ENCODE data around the gene WDR1. TPM values are rescaled to one million over a fixed set of nuclear protein-coding genes. Genes with fewer than 3 reads are reported as not detected.
A peak's percentile ranks its signal among the peaks of the same experiment; 100 is the strongest.

The WDR1 gene
- total and polyA plus RNA-seq, 7 experiments from 2014 or later, result 242 to 470 (median 330) TPM

GRCh38 chr4:10122236-10122932, 5.8 kb upstream of the WDR1 start:
- ChIA-PET POLR2A (interaction anchor here (0.7 to 10.8 kb wide), 4 partner anchors 10 to 36 kb away, joined by 3 to 341 read pairs (median 51); no protein-coding TSS in a partner anchor), CTCF (interaction anchor here (0.6 to 1.2 kb wide), 4 partner anchors 16 to 46 kb away, joined by 3 read pairs; no protein-coding TSS in a partner anchor)
- no peak for DNase-seq
- H3K4me3 Mint-ChIP-seq, result peak overlapping the region in 5 of 10 donors; percentile 4 to 84 (median 63)
- H3K27me3 ChIP-seq (ENCODE audit: control insufficient read depth in 2 of 2, insufficient read depth in 2 of 2, low read length in 2 of 2), result no peaks in the 10 kb centered on the region
- peaks cover 2 to 62% of the 10 kb centered on the region in 2 donors for H3K4me1 ChIP-seq (ENCODE audit: control insufficient read depth in 2 of 2, insufficient read depth in 2 of 2, low read length in 2 of 2)
- H3K36me3 ChIP-seq (ENCODE audit: control insufficient read depth in 2 of 3, insufficient read depth in 3 of 3, low read length in 3 of 3), result no peaks in the 10 kb centered on the region
- no peaks in the 10 kb centered on the region for H3K36me3 Mint-ChIP-seq
- intact Hi-C loops (cut with micrococcal nuclease), result no loop called here
- no peaks in the 10 kb centered on the region for H3K27me3 Mint-ChIP-seq
- no peaks in the 10 kb centered on the region for H3K9me3 ChIP-seq (ENCODE audit: control insufficient read depth in 2 of 3, low read length in 3 of 3)
- H3K4me1 Mint-ChIP-seq, result peaks cover 34 to 87% (median 73%) of the 10 kb centered on the region in 7 donors
- H3K27ac Mint-ChIP-seq, result peak overlapping the region; percentile 22 to 100 (median 63)
- no peak overlapping the region for H3K4me3 ChIP-seq (ENCODE audit: low read length)
- no peak for ATAC-seq
- H3K9me3 Mint-ChIP-seq, result peaks cover 0 to 3% (median 0%) of the 10 kb centered on the region in 11 donors
- H3K27ac ChIP-seq (ENCODE audit: low read depth, low read length), result peak overlapping the region; percentile 17

- H3K36me3 ChIP-seq (ENCODE audit: control insufficient read depth in 2 of 3, insufficient read depth in 3 of 3, low read length in 3 of 3), result no peaks in the 10 kb centered on the region
- no peak overlapping the region for H3K4me3 ChIP-seq (ENCODE audit: low read length)
- DNase-seq (no peak), ATAC-seq (no peak)
- CTCF ChIA-PET, result interaction anchor here (0.6 to 1.4 kb wide), 5 partner anchors 15 to 47 kb away, joined by 3 to 6 read pairs (median 3); no protein-coding TSS in a partner anchor
- H3K4me3 Mint-ChIP-seq, result peak overlapping the region in 5 of 10 donors; percentile 10 to 84 (median 57)
- intact Hi-C loops (cut with micrococcal nuclease), result no loop called here
- H3K9me3 ChIP-seq (ENCODE audit: control insufficient read depth in 2 of 3, low read length in 3 of 3), result no peaks in the 10 kb centered on the region
- peak overlapping the region in 8 of 9 donors; percentile 39 to 100 (median 99) for H3K27ac Mint-ChIP-seq
- H3K27ac ChIP-seq (ENCODE audit: low read depth, low read length), result peak overlapping the region; percentile 97
- peaks cover 5 to 62% of the 10 kb centered on the region in 2 donors for H3K4me1 ChIP-seq (ENCODE audit: control insufficient read depth in 2 of 2, insufficient read depth in 2 of 2, low read length in 2 of 2)
- H3K36me3 Mint-ChIP-seq, result no peaks in the 10 kb centered on the region
- peaks cover 37 to 93% (median 79%) of the 10 kb centered on the region in 7 donors for H3K4me1 Mint-ChIP-seq
- POLR2A ChIA-PET, result interaction anchor here (0.6 to 10.8 kb wide), 6 partner anchors 8 to 57 kb away, joined by 3 to 341 read pairs (median 26); no protein-coding TSS in a partner anchor
- H3K27me3 Mint-ChIP-seq, result no peaks in the 10 kb centered on the region
- H3K27me3 ChIP-seq (ENCODE audit: control insufficient read depth in 2 of 2, insufficient read depth in 2 of 2, low read length in 2 of 2), result no peaks in the 10 kb centered on the region
- peaks cover 0 to 3% (median 0%) of the 10 kb centered on the region in 11 donors for H3K9me3 Mint-ChIP-seq
Measured at GRCh38 chr4:10121568-10122208, 5.1 kb upstream of the WDR1 start.

- no peaks in the 10 kb centered on the region for H3K27me3 ChIP-seq (ENCODE audit: control insufficient read depth in 2 of 2, insufficient read depth in 2 of 2, low read length in 2 of 2)
- DNase-seq (peak in 2 of 9 donors; percentile 17 to 60), ATAC-seq (no peak)
- H3K27ac ChIP-seq (ENCODE audit: low read depth, low read length), result peak overlapping the region; percentile 97
- Mint-ChIP-seq H3K4me1 (peaks cover 37 to 92% (median 79%) of the 10 kb centered on the region in 7 donors), H3K27me3 (no peaks in the 10 kb centered on the region), H3K36me3 (peaks cover 0 to under 1% (median 0%) of the 10 kb centered on the region in 5 donors), H3K27ac (peak overlapping the region; percentile 80 to 100 (median 99)), H3K4me3 (peak overlapping the region in 8 of 10 donors; percentile 23 to 62 (median 54)), H3K9me3 (peaks cover 0 to 3% (median 0%) of the 10 kb centered on the region in 11 donors)
- ChIA-PET POLR2A (interaction anchor here (0.6 to 10.8 kb wide), 6 partner anchors 9 to 339 kb away, joined by 3 to 341 read pairs (median 25); partner anchors contain the start of gene ZNF518B), CTCF (interaction anchor here (1.4 kb wide), 2 partner anchors 7 to 39 kb away, joined by 4 to 6 read pairs; no protein-coding TSS in a partner anchor)
- H3K4me1 ChIP-seq (ENCODE audit: control insufficient read depth in 2 of 2, insufficient read depth in 2 of 2, low read length in 2 of 2), result peaks cover 5 to 62% of the 10 kb centered on the region in 2 donors
- no peaks in the 10 kb centered on the region for H3K9me3 ChIP-seq (ENCODE audit: control insufficient read depth in 2 of 3, low read length in 3 of 3)
- H3K4me3 ChIP-seq (ENCODE audit: low read length), result no peak overlapping the region
- no peaks in the 10 kb centered on the region for H3K36me3 ChIP-seq (ENCODE audit: control insufficient read depth in 2 of 3, insufficient read depth in 3 of 3, low read length in 3 of 3)
- intact Hi-C loops (cut with micrococcal nuclease), result no loop called here
Measured at GRCh38 chr4:10120943-10121567, 4.5 kb upstream of the WDR1 start.

- Histone ChIP-seq H3K36me3 (ENCODE audit: control insufficient read depth in 2 of 3, insufficient read depth in 3 of 3, low read length in 3 of 3) (peaks cover 3 to 9% (median 6%) of the 10 kb centered on the region in 3 experiments), H3K4me3 (ENCODE audit: low read length) (no peak overlapping the region), H3K4me1 (ENCODE audit: control insufficient read depth in 2 of 2, insufficient read depth in 2 of 2, low read length in 2 of 2) (peaks cover 14 to 66% of the 10 kb centered on the region in 2 donors), H3K9me3 (ENCODE audit: control insufficient read depth in 2 of 3, low read length in 3 of 3) (no peaks in the 10 kb centered on the region), H3K27ac (ENCODE audit: low read depth, low read length) (peak overlapping the region; percentile 97), H3K27me3 (ENCODE audit: control insufficient read depth in 2 of 2, insufficient read depth in 2 of 2, low read length in 2 of 2) (no peaks in the 10 kb centered on the region)
- Mint-ChIP-seq H3K27me3 (no peaks in the 10 kb centered on the region), H3K4me1 (peaks cover 48 to 92% (median 84%) of the 10 kb centered on the region in 7 donors), H3K4me3 (peak overlapping the region in 6 of 10 donors; percentile 25 to 96 (median 90)), H3K9me3 (peaks cover 0 to 3% (median 0%) of the 10 kb centered on the region in 11 donors), H3K27ac (peak overlapping the region in 8 of 9 donors; percentile 96 to 100 (median 99)), H3K36me3 (peaks cover 4 to 12% (median 11%) of the 10 kb centered on the region in 5 donors)
- intact Hi-C loops (cut with micrococcal nuclease), result loop anchor here (5.0 to 10.0 kb wide), 3 partner anchors 515 to 603 kb away; no protein-coding TSS in a partner anchor
- ATAC-seq, result no peak
- no peak for DNase-seq
- CTCF ChIA-PET, result interaction anchor here (0.6 to 2.8 kb wide), 7 partner anchors 9 to 137 kb away, joined by 3 to 15 read pairs (median 3); no protein-coding TSS in a partner anchor
- POLR2A ChIA-PET, result interaction anchor here (0.8 to 10.8 kb wide), 8 partner anchors 10 to 341 kb away, joined by 3 to 341 read pairs (median 7); partner anchors contain the start of gene ZNF518B
Measured at GRCh38 chr4:10119773-10120172, 3.2 kb upstream of the WDR1 start.

- Mint-ChIP-seq H3K4me1 (peaks cover 51 to 92% (median 84%) of the 10 kb centered on the region in 7 donors), H3K4me3 (peak overlapping the region in 9 of 10 donors; percentile 25 to 98 (median 95))
- peaks cover 18 to 66% of the 10 kb centered on the region in 2 donors for H3K4me1 ChIP-seq (ENCODE audit: control insufficient read depth in 2 of 2, insufficient read depth in 2 of 2, low read length in 2 of 2)
Measured at GRCh38 chr4:10119278-10119677, 2.7 kb upstream of the WDR1 start.

More at GRCh38 chr4:10119278-10119677, 2.7 kb upstream of the WDR1 start:
- Mint-ChIP-seq H3K27me3 (no peaks in the 10 kb centered on the region), H3K9me3 (peaks cover 0 to 3% (median 0%) of the 10 kb centered on the region in 11 donors), H3K36me3 (peaks cover 4 to 14% (median 12%) of the 10 kb centered on the region in 5 donors), H3K27ac (peak overlapping the region; percentile 96 to 100 (median 99))
- DNase-seq (no peak), ATAC-seq (no peak)
- POLR2A ChIA-PET, result interaction anchor here (0.8 to 10.8 kb wide), 7 partner anchors 11 to 337 kb away, joined by 3 to 341 read pairs (median 10); partner anchors contain the start of gene ZNF518B
- Histone ChIP-seq H3K9me3 (ENCODE audit: control insufficient read depth in 2 of 3, low read length in 3 of 3) (no peaks in the 10 kb centered on the region), H3K27ac (ENCODE audit: low read depth, low read length) (peak overlapping the region; percentile 97), H3K27me3 (ENCODE audit: control insufficient read depth in 2 of 2, insufficient read depth in 2 of 2, low read length in 2 of 2) (no peaks in the 10 kb centered on the region), H3K4me3 (ENCODE audit: low read length) (no peak overlapping the region), H3K36me3 (ENCODE audit: control insufficient read depth in 2 of 3, insufficient read depth in 3 of 3, low read length in 3 of 3) (peaks cover 6 to 13% (median 11%) of the 10 kb centered on the region in 3 experiments)
- intact Hi-C loops (cut with micrococcal nuclease), result loop anchor here (5.0 to 10.0 kb wide), 3 partner anchors 514 to 603 kb away; no protein-coding TSS in a partner anchor
- CTCF ChIA-PET, result interaction anchor here (0.6 to 2.8 kb wide), 8 partner anchors 9 to 419 kb away, joined by 3 to 15 read pairs (median 3); no protein-coding TSS in a partner anchor

Measured in naive thymus-derived CD4-positive, alpha-beta T cell (primary cell).